ENCODE measurements around the gene GIMAP2.
"Not testable (repeated sequence)": the region's sequence is repeated elsewhere in the genome, so short reads cannot be mapped to it uniquely, and the experiment has no call there.

Gene GIMAP2

GRCh38 chr7:150678601-150679000, 6.9 kb upstream of the GIMAP2 start:
- not testable (repeated sequence) for DNase-seq

GRCh38 chr7:150680364-150680763, 5.1 kb upstream of the GIMAP2 start:
- not testable (repeated sequence) for DNase-seq

- DNase-seq: peak; percentile 4
Observed at GRCh38 chr7:150686030-150686631, 625 bp downstream of the GIMAP2 start.

- DNase-seq: no peak
Observed at GRCh38 chr7:150688630-150689029, 3.1 kb downstream of the GIMAP2 start.

- no peak for DNase-seq
Observed at GRCh38 chr7:150695654-150696053, 10.1 kb downstream of the GIMAP2 start.

- DNase-seq: no peak
Observed at GRCh38 chr7:150703209-150703608, 17.7 kb downstream of the GIMAP2 start.

GRCh38 chr7:150715293-150715692, 29.8 kb downstream of the GIMAP2 start:
- no peak for DNase-seq

- no peak for DNase-seq
Observed at GRCh38 chr7:150715738-150716137, 30.2 kb downstream of the GIMAP2 start.

GRCh38 chr7:150716368-150716767, 30.9 kb downstream of the GIMAP2 start, which contains the start of gene GIMAP1:
Gene GIMAP1 (plus strand): TSS chr7:150716613. CDS start chr7:150719048, 2,435 bp downstream.
- no peak for DNase-seq

- DNase-seq: no peak
Observed at GRCh38 chr7:150716939-150717338, 31.4 kb downstream of the GIMAP2 start.

- DNase-seq: no peak
Observed at GRCh38 chr7:150717814-150718420, 32.4 kb downstream of the GIMAP2 start.

GRCh38 chr7:150719436-150719835, 33.9 kb downstream of the GIMAP2 start:
- DNase-seq: no peak

- DNase-seq: no peak
Observed at GRCh38 chr7:150719960-150720891, 34.7 kb downstream of the GIMAP2 start.

GRCh38 chr7:150721970-150722373, 36.5 kb downstream of the GIMAP2 start:
- DNase-seq: no peak

GRCh38 chr7:150722431-150722931, 37.0 kb downstream of the GIMAP2 start:
- no peak for DNase-seq

- DNase-seq: no peak
Observed at GRCh38 chr7:150723467-150723866, 38.0 kb downstream of the GIMAP2 start.

GRCh38 chr7:150727381-150727780, 41.9 kb downstream of the GIMAP2 start:
- no peak for DNase-seq

- no peak for DNase-seq
Observed at GRCh38 chr7:150728011-150728410, 42.5 kb downstream of the GIMAP2 start.

- DNase-seq: no peak
Observed at GRCh38 chr7:150728609-150729008, 43.1 kb downstream of the GIMAP2 start.

GRCh38 chr7:150731916-150732315, 46.4 kb downstream of the GIMAP2 start:
- no peak for DNase-seq

GRCh38 chr7:150732786-150733481, 47.4 kb downstream of the GIMAP2 start:
- DNase-seq: no peak

- DNase-seq: no peak
Observed at GRCh38 chr7:150733482-150734095, 48.1 kb downstream of the GIMAP2 start.

All from EL (cell line).